Effector CD4-positive, alpha-beta T cell (primary cell): ENCODE data around the gene ADAM19.

Experiments
- DNase-seq: peaks from one replicate; pipeline ENCODE4 v3.0.0-alpha.2; 2020

Gene ADAM19

GRCh38 chr5:157596487-157596886 is 20.9 kb upstream of the ADAM19 start:
- DNase-seq: no peak

DNA sequence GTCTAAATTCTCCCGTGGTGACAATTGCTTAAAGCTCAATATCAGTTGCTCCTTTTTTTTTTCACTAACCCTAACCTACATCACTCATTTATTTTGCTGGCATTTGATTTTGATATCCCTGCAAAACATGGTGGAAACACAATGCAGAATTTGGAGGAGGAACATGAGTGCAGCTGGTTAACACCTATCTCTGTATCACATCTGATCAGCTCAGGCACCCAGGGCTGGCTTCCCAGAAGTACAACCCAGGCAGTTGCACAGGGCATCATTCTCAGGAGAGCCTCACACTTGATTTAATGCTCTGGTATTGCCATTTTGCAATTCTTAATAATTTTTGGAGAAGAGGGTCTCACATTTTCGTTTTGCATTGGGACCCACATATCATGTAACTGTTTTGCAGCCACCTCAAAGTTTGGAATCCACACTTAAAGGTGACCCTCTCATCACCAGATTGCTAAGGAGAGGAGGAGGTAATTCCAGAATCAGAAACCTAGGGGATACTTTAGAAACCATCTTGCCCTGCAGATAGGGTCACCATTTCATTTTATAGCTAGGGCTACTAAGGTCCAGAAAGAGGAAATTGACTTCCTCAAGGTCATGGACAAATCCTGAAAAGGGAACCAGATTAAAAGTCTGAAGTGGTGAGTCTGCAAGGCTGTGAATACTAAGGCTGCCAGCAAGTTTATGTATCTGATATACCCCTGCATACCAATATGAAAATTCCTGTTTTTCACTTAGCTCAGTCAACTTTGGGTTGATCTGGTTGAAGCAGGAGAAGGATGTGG is 19.3 kb upstream of the ADAM19 start:
- DNase-seq: no peak

GRCh38 chr5:157594257-157594656 is 18.7 kb upstream of the ADAM19 start:
- no peak for DNase-seq

DNA sequence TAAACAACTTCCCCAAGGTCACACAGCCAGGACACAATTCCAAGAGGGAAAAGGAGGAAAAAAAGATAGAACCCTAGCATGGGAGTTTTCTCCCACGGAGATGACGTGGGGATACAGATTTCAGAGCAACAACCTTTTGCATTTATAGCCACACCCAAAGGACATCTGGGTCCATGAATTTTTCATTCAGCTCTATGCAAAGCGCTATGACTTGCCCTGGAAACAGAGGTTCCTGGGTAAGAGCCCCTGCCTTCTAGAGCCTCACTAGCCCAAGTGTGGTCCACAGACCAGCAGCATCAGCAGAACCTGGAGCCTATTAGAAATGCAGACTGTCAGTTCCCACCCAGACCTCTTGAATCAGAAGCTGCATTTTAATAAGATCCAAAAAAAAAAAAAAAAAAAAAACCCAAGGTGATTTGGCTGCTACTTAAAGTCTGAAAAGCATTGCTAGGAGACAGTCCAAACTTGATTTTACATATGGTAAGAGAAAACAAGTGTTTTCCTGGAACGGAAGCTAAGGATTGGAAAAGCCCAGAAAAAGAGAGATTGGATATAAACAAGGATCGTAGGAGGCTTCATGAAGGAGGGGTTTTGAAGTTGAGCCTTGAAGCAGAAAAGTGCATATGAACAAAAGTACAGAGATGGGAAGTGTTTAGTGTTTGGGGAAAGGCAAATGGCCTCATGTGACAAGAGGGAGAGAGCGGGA is 17.6 kb upstream of the ADAM19 start:
- DNase-seq: no peak

- no peak for DNase-seq
Observed at GRCh38 chr5:157592594-157592993, 17.0 kb upstream of the ADAM19 start.

DNA sequence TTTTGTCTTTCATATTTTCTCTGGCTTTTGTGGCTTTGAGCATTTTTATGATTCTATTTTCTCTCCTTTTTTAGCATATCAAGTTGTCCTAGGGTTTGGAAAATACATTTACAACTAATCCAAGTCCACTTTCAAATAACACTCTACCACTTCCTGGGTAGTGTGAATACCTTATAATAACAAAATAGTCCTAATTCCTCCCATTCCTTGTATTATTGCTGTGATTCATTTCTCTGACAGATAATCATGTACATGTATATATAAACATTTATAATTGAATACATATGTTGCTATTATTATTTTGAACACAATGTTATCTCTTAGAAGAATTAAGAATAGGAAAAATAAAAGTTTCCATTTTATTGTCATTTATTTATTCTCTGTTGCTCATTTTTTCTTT is 14.9 kb upstream of the ADAM19 start:
- no peak for DNase-seq

DNA sequence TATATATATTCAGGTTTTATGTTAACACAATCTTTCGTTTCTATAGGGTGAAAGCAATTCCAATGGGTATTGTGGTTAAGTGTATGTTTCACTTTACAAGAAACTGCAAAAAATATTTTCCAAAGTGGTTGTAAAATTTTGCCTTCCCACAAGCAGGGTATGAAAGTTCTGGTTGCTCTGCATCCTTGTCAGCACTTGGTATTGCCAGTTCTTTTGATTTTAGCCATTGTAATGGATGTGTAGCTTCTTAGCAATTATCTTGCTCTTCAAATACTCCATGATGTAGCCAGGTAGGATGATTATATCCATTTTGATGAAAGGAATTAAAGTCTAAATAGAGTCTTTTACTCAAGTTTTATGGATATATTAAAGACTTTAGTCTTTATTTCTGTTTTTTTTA is 9.1 kb upstream of the ADAM19 start:
- no peak for DNase-seq

- DNase-seq: no peak
Observed at GRCh38 chr5:157582731-157583620, 7.4 kb upstream of the ADAM19 start.

DNA sequence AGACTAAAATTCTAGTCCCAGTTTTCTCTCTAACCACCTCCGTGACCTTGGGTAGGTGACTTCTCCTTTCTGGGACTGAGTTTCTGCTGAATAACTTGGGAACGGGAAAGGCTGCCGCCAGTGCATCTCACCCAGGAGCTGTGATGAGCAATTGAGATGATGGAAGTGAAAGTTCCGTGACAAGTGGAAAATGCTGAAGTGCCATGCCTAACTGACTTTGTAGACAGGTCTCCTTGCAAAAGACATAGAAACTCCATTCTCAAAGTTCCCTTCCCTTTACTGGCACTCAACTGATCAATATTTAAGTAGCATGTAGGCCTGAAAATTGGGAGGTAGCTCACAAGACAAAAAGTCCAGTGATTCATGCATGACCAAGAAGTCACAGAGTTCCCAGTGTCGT is 6.3 kb upstream of the ADAM19 start:
- no peak for DNase-seq

DNA sequence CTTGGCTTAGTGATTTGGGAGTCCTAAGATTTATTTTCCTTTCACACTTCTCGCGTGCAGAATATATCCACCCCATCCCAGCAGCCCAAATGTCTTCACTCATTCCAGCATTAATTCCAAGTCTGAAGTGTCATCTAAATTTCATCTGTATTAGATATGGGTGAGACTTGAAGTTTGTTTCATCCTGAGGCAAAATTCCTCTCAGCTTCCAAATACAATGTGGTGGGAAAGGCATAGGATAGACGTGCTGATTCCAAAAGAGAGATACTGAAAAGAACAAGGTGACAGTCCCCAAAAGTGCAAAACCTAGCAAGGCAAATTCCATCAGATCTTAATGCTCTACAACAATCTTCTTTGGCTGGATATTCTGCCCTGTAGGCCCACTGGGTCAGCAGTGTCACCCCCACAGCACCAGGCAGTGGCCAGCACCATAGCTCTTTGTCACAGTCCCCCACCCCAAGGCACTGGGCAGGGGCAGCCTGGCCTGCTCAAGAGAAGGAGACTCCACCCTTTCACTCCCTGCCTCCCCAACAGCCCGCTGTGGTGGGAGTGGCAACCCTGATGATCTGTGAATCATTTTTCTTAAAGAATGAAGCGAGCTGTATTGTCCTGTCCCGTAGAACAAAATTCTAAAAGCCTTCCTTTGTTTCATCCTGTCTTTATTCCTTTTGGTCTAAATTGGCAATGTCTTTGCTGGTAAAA is 2.7 kb upstream of the ADAM19 start:
- no peak for DNase-seq

GRCh38 chr5:157576678-157577077 is 1.1 kb upstream of the ADAM19 start:
- no peak for DNase-seq

DNA sequence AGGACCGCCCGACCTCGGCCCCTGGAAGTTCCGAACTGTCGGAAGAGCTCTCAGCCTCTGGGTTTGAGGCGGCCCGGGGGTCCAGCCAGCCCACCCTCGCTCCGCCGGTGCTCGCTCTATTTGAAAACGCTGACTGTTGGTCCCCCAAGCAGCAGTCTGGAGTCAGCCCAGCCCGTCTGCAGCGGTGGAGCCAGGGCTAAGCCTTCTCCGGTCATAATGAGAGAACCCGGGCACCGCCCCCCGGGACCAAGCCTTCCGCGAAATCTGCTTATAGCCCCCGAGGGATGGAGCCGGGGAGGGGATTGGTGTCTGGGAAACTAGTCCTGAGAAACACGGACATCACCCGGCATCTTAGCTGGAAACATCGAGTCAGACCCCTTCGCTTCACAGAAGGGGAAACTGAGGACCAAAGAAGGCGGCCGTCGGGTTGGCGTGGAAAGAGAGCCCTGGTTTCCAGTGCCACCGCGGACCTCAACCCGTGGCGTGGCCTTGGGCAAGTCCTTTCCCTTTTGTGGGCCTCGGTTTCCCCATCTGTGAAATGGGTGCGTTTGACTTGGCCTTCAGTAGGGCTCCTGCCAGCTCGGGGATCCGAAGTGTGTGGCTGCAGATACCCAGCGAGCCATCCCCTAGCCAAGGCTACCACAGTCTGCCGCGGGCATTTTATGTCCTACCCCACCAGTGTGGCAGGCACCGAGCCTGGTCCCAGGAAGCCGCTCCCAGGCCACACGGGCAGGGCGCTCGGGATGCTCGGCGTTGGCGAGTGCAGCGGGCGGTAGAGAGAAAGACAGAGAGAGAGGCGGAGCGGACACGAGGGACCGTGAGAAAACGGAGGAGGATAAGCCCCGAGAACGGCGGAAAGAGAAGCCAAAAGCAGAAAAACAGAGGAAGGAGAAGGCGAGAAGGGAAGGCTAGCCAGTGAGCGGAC is 857 bp downstream of the ADAM19 start:
- DNase-seq: no peak

DNA sequence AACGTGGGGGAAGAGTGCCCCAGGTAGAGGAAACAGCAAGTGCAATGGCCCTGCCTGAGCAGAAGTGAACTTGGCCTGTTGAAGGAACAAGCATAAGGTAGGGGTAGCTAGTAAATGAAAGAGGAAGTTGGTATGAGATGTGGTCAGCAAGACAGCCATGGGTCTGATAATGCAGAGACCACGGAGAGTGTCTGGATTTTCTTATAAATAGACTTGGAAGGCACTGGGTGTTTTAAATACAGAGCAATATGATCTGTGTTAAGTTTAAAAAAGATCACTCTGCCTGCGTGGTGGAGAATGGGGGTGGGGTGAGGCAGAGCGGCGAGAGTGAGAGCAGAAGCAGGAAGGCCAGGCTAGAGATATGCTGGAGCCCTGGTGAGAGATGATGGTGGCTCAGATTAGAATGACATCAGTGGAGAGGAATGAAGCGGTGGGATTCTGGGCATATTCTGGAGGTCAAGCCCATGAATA is 4.2 kb downstream of the ADAM19 start:
- DNase-seq: no peak

GRCh38 chr5:157570531-157571200 is 4.9 kb downstream of the ADAM19 start:
- DNase-seq: no peak

GRCh38 chr5:157568720-157569119 is 6.9 kb downstream of the ADAM19 start:
- DNase-seq: no peak

DNA sequence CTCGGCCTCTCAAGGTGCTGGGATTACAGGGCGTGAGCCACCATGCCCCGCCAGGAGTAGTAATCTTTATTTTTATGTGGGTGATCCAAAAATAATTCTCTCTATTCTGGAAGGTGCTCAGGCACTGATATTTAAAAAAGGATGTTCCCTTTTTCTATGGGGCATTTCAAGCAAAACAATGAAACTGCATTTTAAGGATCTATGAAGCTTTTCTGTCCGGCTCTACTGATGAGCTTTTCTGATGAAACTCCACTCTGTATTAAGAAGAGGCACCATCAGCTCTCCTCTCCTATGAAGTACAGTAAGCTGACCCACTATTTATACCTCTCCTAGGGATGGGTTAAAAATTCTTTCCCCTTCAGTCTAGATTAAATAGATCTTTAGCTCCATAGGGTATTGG is 7.4 kb downstream of the ADAM19 start:
- DNase-seq: no peak

GRCh38 chr5:157566902-157567489 is 8.6 kb downstream of the ADAM19 start:
- no peak for DNase-seq

GRCh38 chr5:157563929-157564716 is 11.5 kb downstream of the ADAM19 start:
- no peak for DNase-seq

GRCh38 chr5:157563373-157563928 is 12.1 kb downstream of the ADAM19 start:
- DNase-seq: no peak
